CD4-positive, alpha-beta T cell treated with Interleukin-17A for 1 hour (primary cell): ENCODE measurements around the gene ATP8B4.

Source experiments
- DNase-seq: peaks from one replicate; pipeline ENCODE4 v3.0.0-alpha.2; 2020

ATP8B4 gene

GRCh38 chr15:49848282-49848724 lies 270.7 kb downstream of the ATP8B4 start:
- no peak for DNase-seq

GRCh38 chr15:49847423-49848281 lies 271.4 kb downstream of the ATP8B4 start:
- DNase-seq, result no peak

GRCh38 chr15:49844390-49844789 lies 274.6 kb downstream of the ATP8B4 start:
- no peak for DNase-seq

GRCh38 chr15:49843725-49844124 lies 275.3 kb downstream of the ATP8B4 start:
- DNase-seq, result no peak

DNA sequence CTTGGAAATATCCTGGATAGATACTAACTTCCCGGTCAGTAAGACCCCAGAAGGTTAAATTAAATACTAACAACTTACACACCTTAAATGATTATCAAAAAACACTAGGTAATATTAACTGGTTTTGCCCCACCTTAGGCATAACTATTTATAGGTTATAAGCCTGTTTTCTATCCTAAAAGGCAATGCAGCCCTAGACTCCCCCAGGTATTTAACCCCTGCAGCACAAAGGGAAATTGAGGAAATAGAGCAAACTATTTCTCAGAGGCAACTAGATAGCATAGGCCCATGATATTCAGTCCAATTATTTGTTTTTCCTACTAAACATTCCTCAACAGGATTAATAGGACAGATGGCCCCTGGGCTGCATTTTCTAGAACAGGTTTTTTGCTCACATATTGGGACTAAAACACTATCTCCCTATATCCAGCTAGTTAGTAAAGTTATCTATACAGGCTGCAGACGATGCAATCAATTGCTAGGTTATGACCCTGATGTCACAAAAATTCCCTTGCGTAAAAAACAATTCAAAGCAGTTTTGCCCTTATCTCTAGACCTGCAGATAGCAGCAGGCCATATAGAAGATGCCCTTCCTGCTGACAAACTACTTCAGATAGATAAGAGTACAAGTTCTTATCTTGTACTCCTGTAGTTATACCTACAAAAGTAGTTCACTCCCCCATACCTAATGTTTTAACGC lies 276.9 kb downstream of the ATP8B4 start:
- DNase-seq, result no peak

- DNase-seq, result no peak
These were observed 286.5 kb downstream of the ATP8B4 start for GRCh38 chr15:49832511-49832910.

- no peak for DNase-seq
These were observed 287.6 kb downstream of the ATP8B4 start for GRCh38 chr15:49831206-49831965.

GRCh38 chr15:49830391-49830790 lies 288.6 kb downstream of the ATP8B4 start:
- DNase-seq, result no peak

- no peak for DNase-seq
These were observed 291.7 kb downstream of the ATP8B4 start for GRCh38 chr15:49827311-49827710.

DNA sequence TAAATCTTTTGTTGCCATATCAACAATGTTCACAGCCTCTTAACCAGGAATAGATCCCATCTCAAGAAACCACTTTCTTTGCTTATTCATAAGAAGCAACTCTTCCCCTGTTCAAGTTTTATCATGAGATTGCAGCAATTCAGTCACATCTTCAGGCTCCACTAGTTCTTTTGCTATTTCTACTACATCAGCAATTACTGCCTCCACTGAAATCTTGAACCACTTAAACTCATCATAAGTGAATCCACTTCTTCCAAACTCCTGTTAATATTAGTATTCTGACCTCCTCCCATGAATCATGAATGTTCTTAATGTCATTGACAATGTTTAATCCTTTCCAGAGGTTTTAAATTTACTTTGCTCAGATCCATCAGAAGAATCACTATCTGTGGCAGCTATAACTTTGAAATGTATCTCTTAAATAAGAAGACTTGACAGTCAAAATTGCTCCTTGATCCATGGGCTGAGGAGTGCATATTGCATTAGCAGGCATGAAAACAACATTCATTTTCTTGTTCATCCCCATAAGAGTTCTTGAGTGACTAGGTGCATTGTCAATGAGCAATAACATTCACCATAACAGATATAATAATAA lies 292.3 kb downstream of the ATP8B4 start:
- no peak for DNase-seq

DNA sequence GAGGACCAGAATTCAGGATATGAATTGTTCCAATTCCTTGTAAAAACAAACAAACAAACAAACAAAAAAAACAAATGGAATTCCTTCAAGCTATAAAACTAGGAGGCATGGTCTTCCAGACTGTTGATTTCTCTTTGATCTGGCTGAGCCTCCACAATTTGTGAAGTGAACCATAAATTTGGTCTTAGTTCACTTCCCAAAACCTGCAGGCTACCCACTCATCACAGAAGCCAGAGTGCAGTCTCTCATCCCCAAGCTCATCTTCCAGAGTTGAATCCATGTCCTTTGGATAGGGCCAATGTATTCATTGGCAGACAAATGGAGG lies 294.3 kb downstream of the ATP8B4 start:
- no peak for DNase-seq

GRCh38 chr15:49823987-49824774 lies 294.9 kb downstream of the ATP8B4 start:
- DNase-seq, result no peak

DNA sequence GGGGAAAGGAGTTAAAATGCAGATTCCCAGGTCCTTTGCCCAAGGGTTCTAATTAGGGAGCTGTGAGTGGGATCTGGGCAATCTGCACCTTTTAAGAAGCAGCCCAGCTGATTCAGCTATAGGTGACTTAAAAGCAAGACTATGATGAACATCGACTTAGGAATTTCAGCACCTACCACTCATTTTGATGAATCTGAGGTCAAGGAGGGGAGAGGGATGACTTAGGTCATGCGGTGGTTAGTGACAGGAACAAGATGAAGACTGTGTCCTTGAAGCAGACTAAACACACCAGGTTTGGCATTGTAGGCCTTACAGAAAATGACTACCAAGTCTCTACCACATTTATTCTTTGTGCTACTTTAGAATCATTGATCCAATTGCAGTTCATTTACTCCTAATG lies 301.9 kb downstream of the ATP8B4 start:
- DNase-seq, result no peak

DNA sequence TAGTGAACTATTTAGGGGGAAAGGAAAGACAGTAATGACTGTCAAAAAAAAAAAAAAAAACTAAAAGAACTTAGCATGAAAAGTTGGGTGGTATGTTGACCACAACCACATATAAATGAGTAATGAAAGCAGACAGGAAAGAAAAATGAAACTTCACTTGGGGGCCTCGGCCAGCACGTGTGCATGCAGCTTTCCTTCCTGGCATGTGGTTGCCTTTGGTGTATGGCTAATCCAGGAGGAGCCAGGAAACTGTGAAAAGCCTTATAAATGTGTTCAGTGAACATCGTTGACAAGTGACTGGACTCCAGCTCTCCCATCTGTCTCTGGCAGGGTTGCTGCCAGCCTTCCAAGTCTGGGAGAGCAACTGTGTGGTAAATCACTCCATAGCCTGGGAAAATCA lies 303.1 kb downstream of the ATP8B4 start:
- DNase-seq, result no peak

DNA sequence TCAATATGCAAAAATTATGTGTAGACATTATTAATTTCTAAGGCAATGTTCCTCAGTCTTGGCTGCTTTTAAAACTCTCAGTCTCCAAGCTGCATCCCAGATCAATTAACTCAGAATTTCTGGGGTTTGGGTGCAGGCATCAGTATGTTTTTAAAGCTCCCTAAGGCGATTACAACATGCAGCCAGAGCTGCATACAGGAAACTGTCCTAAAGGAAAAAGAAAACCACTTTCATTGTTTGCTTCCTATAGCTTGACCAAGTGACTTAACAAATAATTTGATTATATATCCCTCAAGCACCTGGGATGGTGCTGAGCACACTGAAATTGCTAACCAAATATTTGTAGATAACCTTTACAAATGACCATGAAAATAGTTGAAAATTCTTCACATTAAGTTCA lies 303.5 kb downstream of the ATP8B4 start:
- DNase-seq, result no peak

DNA sequence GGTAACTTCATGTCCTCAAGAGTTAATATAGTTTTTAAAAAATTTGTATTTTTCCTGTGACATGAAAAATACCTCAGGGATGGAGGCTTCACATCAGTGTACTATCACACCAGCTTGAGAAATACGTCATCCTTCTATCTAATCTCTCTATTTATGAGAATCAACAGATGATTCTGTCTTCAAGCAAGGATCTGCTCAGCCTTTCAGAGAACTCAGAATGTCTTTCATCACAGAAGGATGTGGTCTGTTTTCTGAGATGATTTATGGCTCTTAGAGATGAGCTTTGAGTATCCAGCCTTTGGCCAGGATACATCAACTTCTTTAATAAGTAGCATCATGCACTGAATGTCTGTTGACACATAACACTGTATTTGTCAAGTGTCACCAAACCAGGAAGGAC lies 304.3 kb downstream of the ATP8B4 start:
- no peak for DNase-seq

DNA sequence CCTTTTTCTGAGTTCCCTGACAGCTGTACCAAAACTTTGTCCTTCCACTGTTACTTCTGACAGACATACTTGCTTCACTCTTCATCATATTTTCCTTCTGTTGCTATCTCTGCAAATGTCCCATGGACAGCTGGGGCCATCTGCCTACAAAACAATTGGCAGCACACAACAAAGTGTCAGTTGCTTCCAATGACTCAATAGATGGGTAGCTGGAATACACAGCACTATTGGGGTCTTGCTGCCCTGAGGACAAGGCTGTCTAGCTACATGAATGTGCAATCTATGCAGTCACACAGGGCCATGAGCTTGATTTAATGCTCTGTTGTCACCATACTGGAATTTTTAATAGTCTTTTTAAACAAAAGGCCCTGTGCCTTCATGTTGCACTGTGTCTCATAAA lies 305.4 kb downstream of the ATP8B4 start:
- DNase-seq, result no peak

DNA sequence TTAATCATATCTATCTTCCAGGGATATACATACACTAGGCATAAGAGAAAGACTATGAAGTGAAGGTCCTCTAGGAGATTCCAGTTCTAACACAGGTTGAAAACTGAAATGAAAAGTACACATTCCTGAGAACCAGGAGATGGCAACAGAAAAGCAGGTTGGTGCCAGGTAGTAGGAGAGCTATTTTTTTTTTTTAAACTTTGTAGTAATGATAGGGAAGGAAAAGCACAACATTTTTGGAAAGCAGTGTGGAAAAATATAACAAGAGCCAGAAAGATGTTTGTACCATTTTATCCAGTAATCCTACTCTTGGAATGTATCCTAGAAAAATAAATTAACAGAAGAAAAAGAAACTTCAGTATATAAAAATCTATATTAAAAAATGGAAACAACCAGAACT lies 308.3 kb downstream of the ATP8B4 start:
- DNase-seq, result no peak

GRCh38 chr15:49809894-49810609 lies 309.0 kb downstream of the ATP8B4 start:
- DNase-seq, result no peak

GRCh38 chr15:49808341-49808740 lies 310.7 kb downstream of the ATP8B4 start:
- DNase-seq, result no peak
